ENCODE results near the gene PLAAT1.

PLAAT1 gene

GRCh38 chr3:193248848-193249468 lies 7.9 kb downstream of the PLAAT1 start:
- H3K27ac ChIP-seq, result no peak overlapping the region
- DNase-seq (ENCODE audit: low read depth, low spot score), result no peak

- no peak overlapping the region for H3K27ac ChIP-seq
- no peak for DNase-seq (ENCODE audit: low read depth, low spot score)
Observed at GRCh38 chr3:193250492-193250891, 9.5 kb downstream of the PLAAT1 start.

GRCh38 chr3:193253986-193254660 lies 13.1 kb downstream of the PLAAT1 start:
- no peak for DNase-seq (ENCODE audit: low read depth, low spot score)
- no peak overlapping the region for H3K27ac ChIP-seq

GRCh38 chr3:193261970-193262369 lies 20.9 kb downstream of the PLAAT1 start:
- no peak for DNase-seq (ENCODE audit: low read depth, low spot score)
- H3K27ac ChIP-seq, result no peak overlapping the region

GRCh38 chr3:193262707-193263106 lies 21.7 kb downstream of the PLAAT1 start:
- H3K27ac ChIP-seq, result no peak overlapping the region

GRCh38 chr3:193269343-193270028 lies 28.5 kb downstream of the PLAAT1 start:
- DNase-seq (ENCODE audit: low read depth, low spot score), result no peak
- no peak overlapping the region for H3K27ac ChIP-seq

More at GRCh38 chr3:193262707-193263106, 21.7 kb downstream of the PLAAT1 start:
- no peak for DNase-seq (ENCODE audit: low read depth, low spot score)

GRCh38 chr3:193270451-193270850 lies 29.4 kb downstream of the PLAAT1 start:
- no peak for DNase-seq (ENCODE audit: low read depth, low spot score)
- H3K27ac ChIP-seq, result no peak overlapping the region

- no peak for DNase-seq (ENCODE audit: low read depth, low spot score)
- H3K27ac ChIP-seq, result no peak overlapping the region
Observed at GRCh38 chr3:193271101-193271840, 30.2 kb downstream of the PLAAT1 start.

- no peak overlapping the region for H3K27ac ChIP-seq
- no peak for DNase-seq (ENCODE audit: low read depth, low spot score)
Observed at GRCh38 chr3:193292386-193292785, 51.4 kb downstream of the PLAAT1 start.

GRCh38 chr3:193295985-193296384 lies 55.0 kb downstream of the PLAAT1 start:
- H3K27ac ChIP-seq, result no peak overlapping the region
- DNase-seq (ENCODE audit: low read depth, low spot score), result no peak

- no peak for DNase-seq (ENCODE audit: low read depth, low spot score)
- no peak overlapping the region for H3K27ac ChIP-seq
Observed at GRCh38 chr3:193297421-193297820, 56.4 kb downstream of the PLAAT1 start.

- H3K27ac ChIP-seq, result no peak overlapping the region
- peak; percentile 45 for DNase-seq (ENCODE audit: low read depth, low spot score)
Observed at GRCh38 chr3:193301433-193301832, 60.4 kb downstream of the PLAAT1 start.

- no peak for DNase-seq (ENCODE audit: low read depth, low spot score)
- H3K27ac ChIP-seq, result no peak overlapping the region
Observed at GRCh38 chr3:193305356-193305755, 64.3 kb downstream of the PLAAT1 start.

GRCh38 chr3:193310914-193311723 lies 70.1 kb downstream of the PLAAT1 start:
- no peak for DNase-seq (ENCODE audit: low read depth, low spot score)
- no peak overlapping the region for H3K27ac ChIP-seq

GRCh38 chr3:193313061-193313958 lies 72.3 kb downstream of the PLAAT1 start:
- no peak for DNase-seq (ENCODE audit: low read depth, low spot score)
- H3K27ac ChIP-seq, result no peak overlapping the region

- no peak for DNase-seq (ENCODE audit: low read depth, low spot score)
Observed at GRCh38 chr3:193314161-193314560, 73.1 kb downstream of the PLAAT1 start.

GRCh38 chr3:193317682-193318300 lies 76.8 kb downstream of the PLAAT1 start:
- H3K27ac ChIP-seq, result no peak overlapping the region
- no peak for DNase-seq (ENCODE audit: low read depth, low spot score)

More at GRCh38 chr3:193314161-193314560, 73.1 kb downstream of the PLAAT1 start:
- no peak overlapping the region for H3K27ac ChIP-seq

All from epithelial cell of prostate (primary cell).